ENCODE results near the gene MAP6.

GRCh38 chr11:75578977-75579376 is 89.9 kb downstream of the MAP6 start:
- TF ChIP-seq CTCF (optimal IDR thresholded peaks at IDR 0.05 in 1 of 3, IDR thresholded peaks at IDR 0.05 in 1 of 3, conservative IDR thresholded peaks at IDR 0.05 in 1 of 3; ENCODE audit: extremely low read depth in 1 of 3, insufficient read depth in 2 of 3, low read length in 3 of 3) (no peak), EZH2 (IDR thresholded peaks at IDR 0.05; ENCODE audit: low read length) (no peak)

Data from keratinocyte (primary cell).